OCI-M1 (cell line): ENCODE measurements around the gene JPH2.
"Not testable (repeated sequence)": the region's sequence is repeated elsewhere in the genome, so short reads cannot be mapped to it uniquely, and the experiment has no call there.

Experiments used
- DNase-seq: peaks from one replicate; lab custom pipeline; 2025; lab: John Stamatoyannopoulos, UW

Gene JPH2

GRCh38 chr20:44211177-44212039, 24.4 kb upstream of the JPH2 start:
- peak; percentile 78 for DNase-seq

- DNase-seq, result peak; percentile 98
Observed at GRCh38 chr20:44210406-44211176, 23.6 kb upstream of the JPH2 start, which contains the start of gene OSER1. Gene OSER1, minus strand, starts transcription at chr20:44210771. Its CDS starts 3,814 bp downstream, at chr20:44206957.

- DNase-seq, result peak; percentile 60
Observed at GRCh38 chr20:44209686-44210405, 22.9 kb upstream of the JPH2 start.

- DNase-seq, result no peak
Observed at GRCh38 chr20:44208770-44209169, 21.8 kb upstream of the JPH2 start.

- no peak for DNase-seq
Observed at GRCh38 chr20:44208165-44208564, 21.2 kb upstream of the JPH2 start.

GRCh38 chr20:44207126-44207723, 20.2 kb upstream of the JPH2 start:
- no peak for DNase-seq

GRCh38 chr20:44206132-44206531, 19.1 kb upstream of the JPH2 start:
- DNase-seq, result no peak

GRCh38 chr20:44204832-44205215, 17.8 kb upstream of the JPH2 start:
- no peak for DNase-seq

GRCh38 chr20:44204156-44204831, 17.3 kb upstream of the JPH2 start:
- peak; percentile 72 for DNase-seq

- no peak for DNase-seq
Observed at GRCh38 chr20:44203161-44203560, 16.2 kb upstream of the JPH2 start.

GRCh38 chr20:44200983-44201382, 14.0 kb upstream of the JPH2 start:
- DNase-seq, result no peak

- no peak for DNase-seq
Observed at GRCh38 chr20:44200371-44200770, 13.4 kb upstream of the JPH2 start.

- no peak for DNase-seq
Observed at GRCh38 chr20:44199877-44200276, 12.9 kb upstream of the JPH2 start.

- DNase-seq, result peak; percentile 17
Observed at GRCh38 chr20:44198872-44199271, 11.9 kb upstream of the JPH2 start.

- DNase-seq, result peak; percentile 20
Observed at GRCh38 chr20:44196271-44196670, 9.3 kb upstream of the JPH2 start.

- DNase-seq, result peak; percentile 59
Observed at GRCh38 chr20:44195605-44196004, 8.6 kb upstream of the JPH2 start.

GRCh38 chr20:44193801-44194200, 6.8 kb upstream of the JPH2 start:
- no peak for DNase-seq

- DNase-seq, result not testable (repeated sequence)
Observed at GRCh38 chr20:44191640-44192039, 4.7 kb upstream of the JPH2 start.

- peak; percentile 82 for DNase-seq
Observed at GRCh38 chr20:44190197-44190852, 3.3 kb upstream of the JPH2 start.

- DNase-seq, result peak; percentile 57
Observed at GRCh38 chr20:44188752-44189151, 1.8 kb upstream of the JPH2 start.
